Neural progenitor cell (in vitro differentiated cells): Measurements from ENCODE around the gene MYOM3.

Source experiments
- EZH2 ChIP-seq: fragments of 200-600 bp; sonication (generic); IDR thresholded peaks from 2 replicates; pipeline ENCODE4 v1.6.1; 2017; ENCODE audit warnings: antibody characterized with exemption, mild to moderate bottlenecking, moderate library complexity
- EZH2phosphoT487 ChIP-seq: fragments of 200-600 bp; sonication (generic); IDR thresholded peaks from 2 replicates; pipeline ENCODE4 v1.6.1; 2017; ENCODE audit warnings: antibody characterized with exemption
- TF ChIP-seq, protein P1 (sequence below): fragments of 200-600 bp; sonication (generic); IDR thresholded peaks from 2 replicates; pipeline ENCODE4 v1.5.1; 2017; ENCODE audit warnings: antibody characterized with exemption, mild to moderate bottlenecking

DNA sequence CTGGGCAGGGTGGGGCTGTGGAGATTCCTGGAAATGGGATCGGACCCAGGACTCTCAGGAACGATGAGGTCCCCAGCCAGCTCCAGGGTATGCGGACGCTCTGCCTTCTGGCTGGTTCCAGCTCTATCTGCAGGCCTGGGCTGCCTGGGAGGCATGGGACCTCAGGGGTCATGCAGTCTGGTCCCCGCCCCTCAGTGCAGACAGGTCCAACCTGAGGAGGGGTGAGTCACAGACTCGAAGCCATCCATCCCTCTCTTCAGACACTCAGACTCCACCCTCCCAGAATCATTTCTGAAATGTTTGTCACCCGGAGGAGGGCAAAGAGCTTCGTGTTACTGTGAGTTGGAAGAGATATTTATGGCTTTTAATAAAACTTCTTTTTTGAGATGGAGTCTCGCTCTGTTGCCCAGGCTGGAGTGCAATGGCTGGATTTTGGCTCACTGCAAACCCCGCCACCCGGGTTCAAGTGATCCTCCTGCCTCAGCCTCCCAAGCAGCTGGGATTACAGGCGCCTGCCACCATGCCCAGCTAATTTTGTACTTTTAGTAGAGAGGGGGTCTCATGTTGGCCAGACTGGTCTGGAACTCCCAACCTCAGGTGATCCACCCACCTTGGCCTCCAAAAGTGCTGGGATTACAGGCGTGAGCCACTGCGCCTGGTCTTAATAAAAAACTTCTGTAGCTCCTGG is 5.9 kb upstream of the MYOM3 start:
- TF ChIP-seq, protein P1, sequence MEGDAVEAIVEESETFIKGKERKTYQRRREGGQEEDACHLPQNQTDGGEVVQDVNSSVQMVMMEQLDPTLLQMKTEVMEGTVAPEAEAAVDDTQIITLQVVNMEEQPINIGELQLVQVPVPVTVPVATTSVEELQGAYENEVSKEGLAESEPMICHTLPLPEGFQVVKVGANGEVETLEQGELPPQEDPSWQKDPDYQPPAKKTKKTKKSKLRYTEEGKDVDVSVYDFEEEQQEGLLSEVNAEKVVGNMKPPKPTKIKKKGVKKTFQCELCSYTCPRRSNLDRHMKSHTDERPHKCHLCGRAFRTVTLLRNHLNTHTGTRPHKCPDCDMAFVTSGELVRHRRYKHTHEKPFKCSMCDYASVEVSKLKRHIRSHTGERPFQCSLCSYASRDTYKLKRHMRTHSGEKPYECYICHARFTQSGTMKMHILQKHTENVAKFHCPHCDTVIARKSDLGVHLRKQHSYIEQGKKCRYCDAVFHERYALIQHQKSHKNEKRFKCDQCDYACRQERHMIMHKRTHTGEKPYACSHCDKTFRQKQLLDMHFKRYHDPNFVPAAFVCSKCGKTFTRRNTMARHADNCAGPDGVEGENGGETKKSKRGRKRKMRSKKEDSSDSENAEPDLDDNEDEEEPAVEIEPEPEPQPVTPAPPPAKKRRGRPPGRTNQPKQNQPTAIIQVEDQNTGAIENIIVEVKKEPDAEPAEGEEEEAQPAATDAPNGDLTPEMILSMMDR: no peak
- TF ChIP-seq EZH2 (no peak), EZH2phosphoT487 (no peak)
